HEK293 (cell line): Measurements from ENCODE around the gene SCN8A.
"Not testable (repeated sequence)": the region's sequence is repeated elsewhere in the genome, so short reads cannot be mapped to it uniquely, and the experiment has no call there.

Experiments
- CTCF ChIA-PET: fragments of 350-600 bp; formaldehyde crosslinking; extraction: SDS; loops from one replicate; lab custom pipeline; 2021; ENCODE audit warnings: antibody characterized with exemption; lab: Yijun Ruan, JAX
- POLR2A ChIA-PET: fragments of 300-600 bp; formaldehyde crosslinking; extraction: SDS; loops from one replicate; lab custom pipeline; 2020; ENCODE audit warnings: antibody characterized with exemption, inconsistent platforms; lab: Yijun Ruan, JAX
- H3K27ac ChIP-seq: fragments of 200-500 bp; sonication (Bioruptor generic); 2 replicates; pipeline ENCODE4 v1.5.1; 2014; ENCODE audit warnings: low read depth, low read length, control low read depth, inconsistent platforms; ENCODE audit errors: extremely low read depth
- H3K36me3 ChIP-seq, 2 experiments: fragments of 200-500 bp in 1 of 2; sonication (Bioruptor generic) in 1 of 2; 1 replicate in 1 of 2; 2 replicates in 1 of 2; pipeline ENCODE4 v1.5.1; 2014 to 2017; ENCODE audit warnings: inconsistent platforms in 2 of 2, low read length in 2 of 2; ENCODE audit not compliant: control insufficient read depth in 2 of 2, insufficient read depth in 1 of 2
- H3K4me1 ChIP-seq: fragments of 200-500 bp; sonication (Bioruptor generic); 2 replicates; pipeline ENCODE4 v1.5.1; 2014; ENCODE audit warnings: mild to moderate bottlenecking, low read length, inconsistent platforms; ENCODE audit not compliant: control insufficient read depth, insufficient read depth
- H3K4me3 ChIP-seq: 2 replicates; pipeline ENCODE4 v1.5.1; 2011; ENCODE audit warnings: low read depth, mild to moderate bottlenecking, control low read depth, low read length, moderate library complexity
- H3K9me3 ChIP-seq: fragments of 200-500 bp; sonication (Bioruptor generic); 2 replicates; pipeline ENCODE4 v1.5.1; 2014; ENCODE audit warnings: low read depth, low read length, inconsistent platforms; ENCODE audit not compliant: control insufficient read depth, insufficient read depth
- FEZF1 ChIP-seq: fragments of 450-650 bp; formaldehyde crosslinking; IDR thresholded peaks from 2 replicates; pipeline ENCODE4 v1.5.1; 2016; ENCODE audit warnings: missing biosample characterization, missing genetic modification characterization
- GLI4 ChIP-seq: fragments of 450-650 bp; formaldehyde crosslinking; IDR thresholded peaks from 2 replicates; pipeline ENCODE4 v1.5.1; 2016; ENCODE audit warnings: missing biosample characterization, missing genetic modification characterization
- HOXD13 ChIP-seq: sonication (generic); formaldehyde crosslinking; IDR thresholded peaks from 2 replicates; pipeline ENCODE4 v1.8.0; 2022; ENCODE audit warnings: missing genetic modification reagents, borderline replicate concordance
- OSR2 ChIP-seq: fragments of 450-650 bp; formaldehyde crosslinking; IDR thresholded peaks from 2 replicates; pipeline ENCODE4 v1.5.1; 2016; ENCODE audit warnings: missing biosample characterization, missing genetic modification characterization
- SCRT1 ChIP-seq: fragments of 450-650 bp; formaldehyde crosslinking; IDR thresholded peaks from 2 replicates; pipeline ENCODE4 v1.5.1; 2016; ENCODE audit warnings: missing biosample characterization, missing genetic modification characterization, borderline replicate concordance
- WT1 ChIP-seq: fragments of 450-650 bp; formaldehyde crosslinking; IDR thresholded peaks from 2 replicates; pipeline ENCODE4 v1.5.1; 2016; ENCODE audit warnings: missing biosample characterization, missing genetic modification characterization
- YY2 ChIP-seq: fragments of 450-650 bp; formaldehyde crosslinking; IDR thresholded peaks from 2 replicates; pipeline ENCODE4 v1.5.1; 2016; ENCODE audit warnings: missing biosample characterization, missing genetic modification characterization
- ZBTB1 ChIP-seq: fragments of 450-650 bp; formaldehyde crosslinking; IDR thresholded peaks from 2 replicates; pipeline ENCODE4 v1.5.1; 2016; ENCODE audit warnings: missing biosample characterization, missing genetic modification characterization
- ZIC2 ChIP-seq: fragments of 450-650 bp; formaldehyde crosslinking; IDR thresholded peaks from 2 replicates; pipeline ENCODE4 v1.5.1; 2016; ENCODE audit warnings: missing biosample characterization, missing genetic modification characterization
- ZNF184 ChIP-seq: fragments of 450-650 bp; IDR thresholded peaks from 2 replicates; pipeline ENCODE4 v1.5.1; 2018; ENCODE audit warnings: missing biosample characterization, mild to moderate bottlenecking, missing genetic modification characterization
- ZNF202 ChIP-seq: fragments of 450-650 bp; formaldehyde crosslinking; IDR thresholded peaks from 2 replicates; pipeline ENCODE4 v1.5.1; 2016; ENCODE audit warnings: missing biosample characterization, missing genetic modification characterization, borderline replicate concordance
- ZNF221 ChIP-seq: fragments of 450-650 bp; formaldehyde crosslinking; IDR thresholded peaks from 2 replicates; pipeline ENCODE4 v1.5.1; 2017; ENCODE audit warnings: missing biosample characterization, missing genetic modification characterization, borderline replicate concordance
- ZNF266 ChIP-seq: fragments of 450-650 bp; formaldehyde crosslinking; IDR thresholded peaks from 2 replicates; pipeline ENCODE4 v1.5.1; 2016; ENCODE audit warnings: missing biosample characterization, missing genetic modification characterization, low read depth
- ZNF394 ChIP-seq: fragments of 450-650 bp; formaldehyde crosslinking; IDR thresholded peaks from 2 replicates; pipeline ENCODE4 v1.5.1; 2016; ENCODE audit warnings: missing biosample characterization, missing genetic modification characterization, mild to moderate bottlenecking, moderate library complexity, borderline replicate concordance
- TF ChIP-seq, protein P1 (sequence below): fragments of 450-650 bp; formaldehyde crosslinking; conservative IDR thresholded peaks from 2 replicates; pipeline ENCODE4 v1.5.1; 2016; ENCODE audit warnings: low read depth, missing biosample characterization, missing genetic modification characterization
- TF ChIP-seq, protein P2 (sequence below): fragments of 450-650 bp; formaldehyde crosslinking; IDR thresholded peaks from 2 replicates; pipeline ENCODE4 v1.5.1; 2016; ENCODE audit warnings: missing biosample characterization, missing genetic modification characterization
- TF ChIP-seq, protein P3 (sequence below): sonication (generic); formaldehyde crosslinking; IDR thresholded peaks from 2 replicates; pipeline ENCODE4 v1.8.1; 2022; ENCODE audit warnings: mild to moderate bottlenecking, moderate library complexity, missing genetic modification reagents
- TF ChIP-seq, protein P4 (sequence below): fragments of 450-650 bp; formaldehyde crosslinking; IDR thresholded peaks from 2 replicates; pipeline ENCODE4 v1.5.1; 2017; ENCODE audit warnings: missing biosample characterization, missing genetic modification characterization

The SCN8A gene

DNA sequence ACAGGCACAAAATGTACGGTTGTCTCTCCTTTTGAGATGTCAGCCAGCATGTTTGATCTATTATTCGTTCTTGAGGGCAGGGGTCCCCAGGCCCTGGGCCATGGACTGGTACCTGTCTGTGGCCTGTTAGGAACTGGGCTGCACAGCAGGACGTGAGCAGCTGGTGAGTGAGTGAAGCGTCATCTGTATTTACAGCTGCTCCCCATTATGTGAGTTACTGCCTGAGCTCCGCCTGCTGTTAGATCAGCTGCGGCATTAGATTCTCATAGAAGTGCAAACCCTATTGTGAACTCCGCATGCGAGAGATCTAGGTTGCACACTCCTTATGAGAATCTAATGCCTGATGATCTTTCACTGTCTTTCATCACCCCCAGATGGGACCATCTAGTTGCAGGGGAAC, 41.4 kb upstream of the SCN8A start:
- H3K9me3 ChIP-seq, result no peaks in the 10 kb centered on the region
- no peaks in the 10 kb centered on the region for H3K36me3 ChIP-seq
- H3K4me3 ChIP-seq, result no peak overlapping the region
- no peaks in the 10 kb centered on the region for H3K4me1 ChIP-seq
- POLR2A ChIA-PET, result no interaction called here
- TF ChIP-seq, protein P1, sequence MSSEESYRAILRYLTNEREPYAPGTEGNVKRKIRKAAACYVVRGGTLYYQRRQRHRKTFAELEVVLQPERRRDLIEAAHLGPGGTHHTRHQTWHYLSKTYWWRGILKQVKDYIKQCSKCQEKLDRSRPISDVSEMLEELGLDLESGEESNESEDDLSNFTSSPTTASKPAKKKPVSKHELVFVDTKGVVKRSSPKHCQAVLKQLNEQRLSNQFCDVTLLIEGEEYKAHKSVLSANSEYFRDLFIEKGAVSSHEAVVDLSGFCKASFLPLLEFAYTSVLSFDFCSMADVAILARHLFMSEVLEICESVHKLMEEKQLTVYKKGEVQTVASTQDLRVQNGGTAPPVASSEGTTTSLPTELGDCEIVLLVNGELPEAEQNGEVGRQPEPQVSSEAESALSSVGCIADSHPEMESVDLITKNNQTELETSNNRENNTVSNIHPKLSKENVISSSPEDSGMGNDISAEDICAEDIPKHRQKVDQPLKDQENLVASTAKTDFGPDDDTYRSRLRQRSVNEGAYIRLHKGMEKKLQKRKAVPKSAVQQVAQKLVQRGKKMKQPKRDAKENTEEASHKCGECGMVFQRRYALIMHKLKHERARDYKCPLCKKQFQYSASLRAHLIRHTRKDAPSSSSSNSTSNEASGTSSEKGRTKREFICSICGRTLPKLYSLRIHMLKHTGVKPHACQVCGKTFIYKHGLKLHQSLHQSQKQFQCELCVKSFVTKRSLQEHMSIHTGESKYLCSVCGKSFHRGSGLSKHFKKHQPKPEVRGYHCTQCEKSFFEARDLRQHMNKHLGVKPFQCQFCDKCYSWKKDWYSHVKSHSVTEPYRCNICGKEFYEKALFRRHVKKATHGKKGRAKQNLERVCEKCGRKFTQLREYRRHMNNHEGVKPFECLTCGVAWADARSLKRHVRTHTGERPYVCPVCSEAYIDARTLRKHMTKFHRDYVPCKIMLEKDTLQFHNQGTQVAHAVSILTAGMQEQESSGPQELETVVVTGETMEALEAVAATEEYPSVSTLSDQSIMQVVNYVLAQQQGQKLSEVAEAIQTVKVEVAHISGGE (tag by site-specific recombination), result no peak
- TF ChIP-seq GLI4 (no peak), HOXD13 (CRISPR knock-in tag) (no peak), ZNF221 (tag by site-specific recombination) (no peak), YY2 (tag by site-specific recombination) (no peak)
- TF ChIP-seq, protein P2, sequence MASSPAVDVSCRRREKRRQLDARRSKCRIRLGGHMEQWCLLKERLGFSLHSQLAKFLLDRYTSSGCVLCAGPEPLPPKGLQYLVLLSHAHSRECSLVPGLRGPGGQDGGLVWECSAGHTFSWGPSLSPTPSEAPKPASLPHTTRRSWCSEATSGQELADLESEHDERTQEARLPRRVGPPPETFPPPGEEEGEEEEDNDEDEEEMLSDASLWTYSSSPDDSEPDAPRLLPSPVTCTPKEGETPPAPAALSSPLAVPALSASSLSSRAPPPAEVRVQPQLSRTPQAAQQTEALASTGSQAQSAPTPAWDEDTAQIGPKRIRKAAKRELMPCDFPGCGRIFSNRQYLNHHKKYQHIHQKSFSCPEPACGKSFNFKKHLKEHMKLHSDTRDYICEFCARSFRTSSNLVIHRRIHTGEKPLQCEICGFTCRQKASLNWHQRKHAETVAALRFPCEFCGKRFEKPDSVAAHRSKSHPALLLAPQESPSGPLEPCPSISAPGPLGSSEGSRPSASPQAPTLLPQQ (tag by site-specific recombination), result no peak
- CTCF ChIA-PET, result interaction anchor here (1.2 to 1.4 kb wide), 3 partner anchors 17 to 326 kb away, joined by 3 read pairs; no protein-coding TSS in a partner anchor
- H3K27ac ChIP-seq, result no peak overlapping the region

DNA sequence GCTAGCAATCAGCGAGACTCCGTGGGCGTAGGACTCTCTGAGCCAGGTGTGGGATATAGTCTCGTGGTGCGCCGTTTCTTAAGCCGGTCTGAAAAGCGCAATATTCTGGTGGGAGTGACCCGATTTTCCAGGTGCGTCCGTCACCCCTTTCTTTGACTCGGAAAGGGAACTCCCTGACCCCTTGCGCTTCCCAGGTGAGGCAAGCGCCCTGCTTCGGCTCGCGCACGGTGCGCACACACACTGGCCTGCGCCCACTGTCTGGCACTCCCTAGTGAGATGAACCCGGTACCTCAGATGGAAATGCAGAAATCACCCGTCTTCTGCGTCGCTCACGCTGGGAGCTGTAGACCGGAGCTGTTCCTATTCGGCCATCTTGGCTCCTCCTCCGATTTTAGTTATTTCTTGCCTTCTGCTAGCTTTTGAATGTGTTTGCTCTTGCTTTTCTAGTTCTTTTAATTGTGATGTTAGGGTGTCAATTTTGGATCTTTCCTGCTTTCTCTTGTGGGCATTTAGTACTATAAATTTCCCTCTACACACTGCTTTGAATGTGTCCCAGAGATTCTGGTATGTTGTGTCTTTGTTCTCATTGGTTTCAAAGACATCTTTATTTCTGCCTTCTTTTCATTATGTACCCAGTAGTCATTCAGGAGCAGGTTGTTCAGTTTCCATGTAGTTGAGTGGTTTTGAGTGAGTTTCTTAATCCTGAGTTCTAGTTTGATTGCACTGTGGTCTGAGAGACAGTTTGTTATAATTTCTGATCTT, 22.6 kb upstream of the SCN8A start:
- H3K4me3 ChIP-seq, H3K9me3 ChIP-seq, H3K27ac ChIP-seq, CTCF ChIA-PET, H3K4me1 ChIP-seq, H3K36me3 ChIP-seq, POLR2A ChIA-PET: not testable (repeated sequence)

DNA sequence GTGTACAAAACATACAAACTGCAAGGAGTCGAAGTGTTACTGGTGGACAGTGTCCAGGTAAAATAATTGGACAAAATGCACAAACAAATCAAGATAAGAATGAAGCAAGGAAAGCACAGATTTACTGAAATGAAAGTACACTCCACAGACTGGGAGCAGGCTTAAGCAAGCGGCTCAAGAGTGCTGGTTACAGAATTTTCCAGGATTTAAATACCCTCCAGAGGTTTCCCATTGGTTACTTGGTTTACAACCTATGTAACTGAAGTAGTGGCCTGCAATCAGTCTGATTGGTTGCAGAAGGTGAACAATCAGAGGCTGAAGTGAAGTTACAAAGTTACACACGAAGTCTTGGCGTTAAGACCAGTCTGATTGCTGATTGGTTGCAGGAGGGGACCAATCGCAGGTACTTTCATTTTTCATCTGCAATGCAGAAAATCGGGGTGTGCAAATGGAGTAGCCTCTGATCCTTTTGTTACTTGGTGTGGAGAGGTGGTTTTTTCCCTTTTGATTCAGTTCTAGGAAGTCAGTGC, 11.6 kb upstream of the SCN8A start:
- H3K4me3 ChIP-seq, result no peak overlapping the region
- H3K4me1 ChIP-seq, result no peaks in the 10 kb centered on the region
- H3K27ac ChIP-seq, result no peak overlapping the region
- CTCF ChIA-PET, result interaction anchor here (0.7 kb wide), 1 partner anchor 374 kb away, joined by 3 read pairs; no protein-coding TSS in a partner anchor
- H3K36me3 ChIP-seq, result no peaks in the 10 kb centered on the region
- POLR2A ChIA-PET, result no interaction called here
- H3K9me3 ChIP-seq, result no peaks in the 10 kb centered on the region
- TF ChIP-seq ZBTB1 (tag by site-specific recombination), result no peak
- no peak for TF ChIP-seq HOXD13 (CRISPR knock-in tag)
- TF ChIP-seq SCRT1 (tag by site-specific recombination), result no peak
- no peak for TF ChIP-seq ZNF266 (tag by site-specific recombination)
- no peak for TF ChIP-seq ZNF184

DNA sequence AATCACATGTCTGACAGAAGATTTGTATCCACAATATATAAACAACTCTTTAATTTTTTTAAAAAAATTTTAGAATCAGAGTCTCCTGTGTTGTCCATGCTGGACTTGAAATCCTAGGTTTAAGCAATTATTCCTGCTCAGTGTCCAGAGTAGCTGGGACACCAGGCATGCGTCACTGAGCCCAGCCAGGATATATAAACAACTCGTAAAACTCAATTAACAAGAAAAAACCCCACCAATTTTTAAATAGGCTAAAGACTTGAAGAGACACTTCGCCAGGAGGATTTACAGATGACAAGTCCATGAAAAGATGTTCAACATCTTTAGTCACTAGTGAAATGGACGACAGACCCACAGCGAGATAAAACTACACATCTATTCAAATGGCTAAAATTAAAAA, 2.0 kb upstream of the SCN8A start:
- CTCF ChIA-PET, result interaction anchor here (0.5 to 0.7 kb wide), 3 partner anchors 130 to 302 kb away, joined by 3 to 4 read pairs (median 3); no protein-coding TSS in a partner anchor
- H3K36me3 ChIP-seq, result no peaks in the 10 kb centered on the region
- no peaks in the 10 kb centered on the region for H3K4me1 ChIP-seq
- H3K4me3 ChIP-seq, result no peak overlapping the region
- H3K27ac ChIP-seq, result no peak overlapping the region
- no peaks in the 10 kb centered on the region for H3K9me3 ChIP-seq
- POLR2A ChIA-PET, result no interaction called here
- TF ChIP-seq WT1 (0 out of 2 replicates have a peak, but pooled peaks have one; percentile 17), ZNF202 (no peak), FEZF1 (tag by site-specific recombination) (peak; percentile 61), ZNF394 (tag by site-specific recombination) (peak; percentile 42; the same call in 1 of the 2 replicates), ZIC2 (tag by site-specific recombination) (peak; percentile 39; the same call in 1 of the 2 replicates), OSR2 (tag by site-specific recombination) (peak; percentile 14; the same call in 1 of the 2 replicates)
- TF ChIP-seq, protein P3, sequence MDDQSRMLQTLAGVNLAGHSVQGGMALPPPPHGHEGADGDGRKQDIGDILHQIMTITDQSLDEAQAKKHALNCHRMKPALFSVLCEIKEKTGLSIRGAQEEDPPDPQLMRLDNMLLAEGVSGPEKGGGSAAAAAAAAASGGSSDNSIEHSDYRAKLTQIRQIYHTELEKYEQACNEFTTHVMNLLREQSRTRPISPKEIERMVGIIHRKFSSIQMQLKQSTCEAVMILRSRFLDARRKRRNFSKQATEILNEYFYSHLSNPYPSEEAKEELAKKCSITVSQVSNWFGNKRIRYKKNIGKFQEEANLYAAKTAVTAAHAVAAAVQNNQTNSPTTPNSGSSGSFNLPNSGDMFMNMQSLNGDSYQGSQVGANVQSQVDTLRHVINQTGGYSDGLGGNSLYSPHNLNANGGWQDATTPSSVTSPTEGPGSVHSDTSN, result no peak
- TF ChIP-seq, protein P4, sequence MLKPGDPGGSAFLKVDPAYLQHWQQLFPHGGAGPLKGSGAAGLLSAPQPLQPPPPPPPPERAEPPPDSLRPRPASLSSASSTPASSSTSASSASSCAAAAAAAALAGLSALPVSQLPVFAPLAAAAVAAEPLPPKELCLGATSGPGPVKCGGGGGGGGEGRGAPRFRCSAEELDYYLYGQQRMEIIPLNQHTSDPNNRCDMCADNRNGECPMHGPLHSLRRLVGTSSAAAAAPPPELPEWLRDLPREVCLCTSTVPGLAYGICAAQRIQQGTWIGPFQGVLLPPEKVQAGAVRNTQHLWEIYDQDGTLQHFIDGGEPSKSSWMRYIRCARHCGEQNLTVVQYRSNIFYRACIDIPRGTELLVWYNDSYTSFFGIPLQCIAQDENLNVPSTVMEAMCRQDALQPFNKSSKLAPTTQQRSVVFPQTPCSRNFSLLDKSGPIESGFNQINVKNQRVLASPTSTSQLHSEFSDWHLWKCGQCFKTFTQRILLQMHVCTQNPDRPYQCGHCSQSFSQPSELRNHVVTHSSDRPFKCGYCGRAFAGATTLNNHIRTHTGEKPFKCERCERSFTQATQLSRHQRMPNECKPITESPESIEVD, result peak; percentile 79
